ENCODE results near the gene AUH.
A peak's percentile ranks its signal among the peaks of the same experiment; 100 is the strongest.

Gene AUH

DNA sequence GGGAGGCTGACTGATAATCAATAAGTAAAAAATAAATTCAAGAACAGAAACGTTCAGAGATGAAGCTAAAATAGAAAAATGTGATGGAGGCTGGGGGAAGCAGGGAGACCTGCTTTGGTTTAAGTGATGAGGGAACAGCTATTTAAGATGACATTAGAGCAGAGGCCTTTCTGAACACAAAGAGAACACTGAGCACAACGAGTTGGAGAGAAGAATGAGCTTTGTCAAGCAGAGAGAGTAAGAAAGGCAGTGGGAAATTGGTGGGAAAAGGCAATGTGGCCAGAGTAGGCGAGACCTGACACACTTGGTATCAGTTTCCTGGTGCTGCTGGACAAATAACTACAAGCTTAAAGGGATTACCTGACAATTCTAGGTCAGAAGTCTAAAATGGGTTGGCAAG lies 20.0 kb downstream of the AUH start:
- no peak for DNase-seq (ENCODE audit: extremely low spot score, insufficient read length, low read depth)
- FAIRE-seq: no peak

DNA sequence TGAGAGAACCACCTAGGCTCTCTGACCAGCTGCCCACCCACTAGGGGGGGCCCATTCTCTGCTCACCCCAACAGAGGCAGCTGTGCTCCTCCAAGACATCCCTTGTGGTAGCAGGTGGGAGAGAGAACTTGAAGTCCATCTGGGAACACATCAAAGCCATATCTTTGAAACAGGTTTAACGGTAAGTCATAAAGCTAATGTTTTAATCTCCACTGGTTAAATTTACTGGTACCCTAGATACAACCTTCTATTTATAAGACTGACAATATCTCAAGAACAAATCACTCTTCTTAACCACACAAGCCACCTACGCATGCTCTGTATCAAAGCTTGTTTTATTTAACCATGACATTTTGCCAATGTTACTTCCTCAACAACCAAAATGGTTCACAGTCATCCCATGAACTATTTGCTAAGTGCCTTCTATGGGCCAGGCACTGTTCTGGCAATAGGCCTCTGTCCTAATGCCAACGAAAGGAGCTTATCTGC lies 20.4 kb downstream of the AUH start:
- DNase-seq (ENCODE audit: extremely low spot score, insufficient read length, low read depth): no peak
- no peak for FAIRE-seq

- no peak for FAIRE-seq
Measured at GRCh38 chr9:91340395-91340967, 21.2 kb downstream of the AUH start.

GRCh38 chr9:91338681-91339080 lies 23.0 kb downstream of the AUH start:
- FAIRE-seq: no peak
- DNase-seq (ENCODE audit: extremely low spot score, insufficient read length, low read depth): no peak

More at GRCh38 chr9:91340395-91340967, 21.2 kb downstream of the AUH start:
- DNase-seq (ENCODE audit: extremely low spot score, insufficient read length, low read depth): no peak

DNA sequence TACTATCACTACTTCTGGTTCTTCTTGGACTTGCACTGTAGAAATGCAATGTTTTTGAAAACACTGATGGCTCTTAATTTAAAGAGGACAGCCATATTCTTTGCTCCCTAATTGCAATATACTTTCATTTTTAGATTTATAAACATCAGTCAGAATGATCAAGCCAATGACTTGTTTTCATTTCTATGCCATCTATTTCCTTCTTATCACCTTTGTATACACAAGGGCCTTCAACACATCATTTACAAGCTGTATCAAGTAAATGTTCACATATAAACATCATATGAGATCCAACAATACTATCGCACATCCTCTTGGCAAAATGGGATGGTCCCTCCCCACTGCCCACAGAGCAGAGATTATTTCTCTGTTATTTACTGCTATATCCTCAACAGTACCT lies 24.9 kb downstream of the AUH start:
- no peak for DNase-seq (ENCODE audit: extremely low spot score, insufficient read length, low read depth)
- no peak for FAIRE-seq

GRCh38 chr9:91334053-91334452 lies 27.7 kb downstream of the AUH start:
- DNase-seq (ENCODE audit: extremely low spot score, insufficient read length, low read depth): no peak
- FAIRE-seq: no peak

DNA sequence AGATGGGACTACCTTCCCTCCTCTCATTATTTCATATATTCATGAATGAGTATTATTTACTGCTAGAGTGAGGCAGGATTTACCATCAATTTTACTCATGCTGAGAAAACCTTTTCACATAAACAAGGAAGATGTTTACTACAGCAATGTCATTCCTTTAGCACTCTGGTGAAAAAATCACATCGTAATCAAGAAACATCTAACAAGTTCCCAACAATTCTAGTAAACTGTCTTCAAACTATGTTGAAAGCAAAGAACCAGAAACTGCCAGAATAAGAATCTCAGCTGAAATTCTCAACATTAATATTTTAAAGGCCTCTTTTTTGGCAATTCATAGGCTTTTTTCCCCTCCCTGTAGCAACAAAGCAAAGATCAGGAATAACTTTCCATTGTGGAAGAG lies 28.2 kb downstream of the AUH start:
- DNase-seq (ENCODE audit: extremely low spot score, insufficient read length, low read depth) (no peak), FAIRE-seq (no peak)

DNA sequence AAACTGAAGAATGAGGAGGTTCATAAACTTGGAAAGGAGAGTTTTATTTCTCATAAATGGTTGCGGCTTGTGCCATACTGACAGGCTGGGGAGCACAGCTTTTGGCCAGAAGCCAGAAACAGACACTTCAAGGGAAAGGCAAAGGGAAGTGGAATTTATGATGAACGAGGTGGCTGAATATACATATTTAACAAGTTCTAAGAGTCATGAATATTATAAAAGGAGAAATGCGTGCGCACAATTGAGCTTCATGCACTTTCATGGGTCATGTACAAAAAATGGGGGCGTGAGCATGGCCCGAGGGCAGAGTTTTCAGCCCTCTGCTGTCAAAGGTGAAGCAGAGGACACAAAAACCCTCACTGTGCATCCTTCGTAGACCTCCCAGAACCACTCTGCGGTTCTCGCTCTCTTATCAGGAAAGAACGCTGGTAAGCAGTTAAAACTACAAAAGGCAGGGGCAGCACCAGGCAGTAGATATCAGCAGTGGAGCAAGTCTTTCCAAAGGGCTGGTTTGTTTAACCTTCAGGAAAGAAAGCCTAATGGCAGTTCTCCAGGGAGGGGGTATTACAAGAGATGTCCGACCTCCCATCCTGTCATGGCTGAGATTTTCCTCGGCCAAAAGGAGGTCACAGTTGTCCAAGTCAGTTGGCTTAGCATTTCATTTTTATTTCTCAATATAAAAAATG lies 29.0 kb downstream of the AUH start:
- no peak for DNase-seq (ENCODE audit: extremely low spot score, insufficient read length, low read depth)
- no peak for FAIRE-seq

DNA sequence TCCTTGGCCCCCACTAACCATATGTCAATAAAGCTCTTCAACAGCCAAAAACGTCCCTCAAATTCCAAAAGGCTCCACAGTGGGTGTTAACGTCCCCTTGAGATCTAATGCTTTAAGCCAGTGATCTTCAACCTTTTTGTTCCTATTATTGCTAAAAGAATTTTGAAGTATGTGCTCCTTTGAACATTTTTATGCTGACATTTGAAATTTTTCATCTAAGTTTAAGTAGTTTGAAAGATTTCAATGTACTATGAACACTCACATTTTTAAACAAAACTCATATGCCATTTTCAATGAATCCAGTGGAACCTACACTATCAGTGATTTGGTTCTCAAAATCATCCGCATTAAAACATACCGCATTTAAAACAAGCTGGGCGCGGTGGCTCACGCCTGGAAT lies 29.9 kb downstream of the AUH start:
- no peak for FAIRE-seq
- no peak for DNase-seq (ENCODE audit: extremely low spot score, insufficient read length, low read depth)

DNA sequence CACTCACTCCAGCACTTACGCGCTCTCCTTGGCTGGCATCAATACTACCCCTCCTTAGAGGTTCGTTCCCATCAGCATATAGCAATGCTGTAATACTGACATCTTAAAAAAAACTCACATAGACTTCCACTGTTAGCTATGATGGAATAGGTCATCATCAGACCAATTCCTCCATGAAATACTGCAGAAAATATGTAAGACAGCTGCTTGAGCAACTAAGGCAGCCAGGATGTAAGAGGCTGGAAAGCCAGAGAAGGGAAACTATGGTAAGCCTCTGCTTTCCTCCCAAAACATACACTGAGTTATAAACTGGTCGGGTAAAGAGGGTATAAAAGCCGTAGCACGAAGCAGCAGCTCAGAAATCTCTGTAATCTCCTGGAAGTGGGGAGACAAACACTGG lies 33.5 kb downstream of the AUH start:
- DNase-seq (ENCODE audit: extremely low spot score, insufficient read length, low read depth) (no peak), FAIRE-seq (no peak)

DNA sequence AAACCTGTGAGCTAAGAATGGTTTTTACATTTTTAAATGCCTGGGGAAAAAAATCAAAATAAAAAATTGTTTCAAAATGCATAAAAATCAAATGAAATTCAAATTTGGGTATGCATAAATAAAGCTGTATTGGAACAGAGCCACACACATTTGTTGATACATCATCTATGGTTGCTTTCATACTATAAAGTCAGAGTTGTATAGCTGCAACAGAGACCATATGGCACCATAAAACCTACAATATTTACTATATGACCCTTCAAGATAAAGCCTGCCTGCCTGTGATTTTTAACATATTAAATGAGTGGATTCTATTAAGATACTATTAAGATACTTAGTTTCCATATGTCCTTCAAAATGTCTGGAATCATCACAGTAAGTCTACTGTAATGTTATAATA lies 40.0 kb downstream of the AUH start:
- FAIRE-seq: no peak
- DNase-seq (ENCODE audit: extremely low spot score, insufficient read length, low read depth): no peak

DNA sequence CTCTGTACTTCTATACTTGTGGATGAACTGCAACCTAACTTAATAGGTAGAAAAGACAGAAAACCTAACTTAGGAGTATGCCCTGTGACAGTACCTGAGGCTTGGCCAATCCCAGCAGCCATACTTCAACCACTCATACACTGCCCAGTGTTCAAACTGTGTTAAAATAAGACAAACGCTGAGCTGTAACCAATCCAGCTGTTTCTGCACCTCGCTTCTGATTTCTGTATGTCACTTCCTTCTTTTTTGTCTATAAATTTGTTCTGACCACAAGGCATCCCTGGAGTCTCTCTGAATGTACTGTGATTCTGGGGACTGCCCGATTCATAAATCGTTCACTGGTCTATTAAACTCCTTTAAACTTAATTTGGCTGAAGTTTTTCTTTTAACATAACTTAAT lies 41.4 kb downstream of the AUH start:
- FAIRE-seq (no peak), DNase-seq (ENCODE audit: extremely low spot score, insufficient read length, low read depth) (no peak)

DNA sequence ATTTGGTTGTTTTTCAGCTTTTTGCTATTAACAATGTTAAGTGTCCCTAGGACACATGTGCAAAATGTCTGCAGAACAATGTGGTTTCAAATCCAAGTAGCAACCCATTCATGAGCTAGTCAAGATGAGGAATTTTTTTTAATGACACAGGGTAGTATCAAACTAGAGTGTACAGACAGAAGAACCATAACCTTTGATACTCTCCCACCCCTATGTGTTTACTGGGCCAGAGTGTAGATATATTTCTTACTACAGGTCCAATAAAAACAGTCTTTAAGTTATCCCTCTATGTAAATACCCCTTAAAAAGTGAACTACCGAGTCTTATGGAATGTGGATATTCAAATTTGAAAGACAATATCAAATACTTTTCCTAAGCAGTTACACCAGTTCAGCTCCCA lies 45.6 kb downstream of the AUH start:
- no peak for DNase-seq (ENCODE audit: extremely low spot score, insufficient read length, low read depth)

DNA sequence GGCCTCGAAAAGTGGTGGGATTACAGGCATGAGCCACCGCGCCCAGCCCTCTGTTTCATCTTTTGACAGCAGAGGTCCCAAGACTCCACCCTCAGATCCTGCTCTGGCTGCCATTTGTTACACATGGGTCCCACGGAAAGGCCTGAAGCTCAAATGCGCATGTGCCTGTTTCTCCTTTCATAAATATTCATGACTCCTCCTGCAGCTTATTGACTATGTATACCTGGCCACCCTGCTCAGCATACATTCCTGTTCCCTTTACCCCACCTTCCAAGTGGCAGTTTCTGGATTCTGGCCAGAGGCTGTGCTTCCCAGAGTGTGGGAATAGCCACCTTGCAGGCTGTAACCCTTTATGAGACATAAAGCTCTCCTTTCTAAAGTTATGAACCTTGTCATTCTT lies 46.5 kb downstream of the AUH start:
- no peak for FAIRE-seq
- DNase-seq (ENCODE audit: extremely low spot score, insufficient read length, low read depth): no peak

More for the DNA sequence above, 45.6 kb downstream of the AUH start:
- FAIRE-seq: no peak

- FAIRE-seq (no peak), DNase-seq (ENCODE audit: extremely low spot score, insufficient read length, low read depth) (no peak)
Measured at GRCh38 chr9:91312717-91313325, 48.9 kb downstream of the AUH start.

- DNase-seq (ENCODE audit: extremely low spot score, insufficient read length, low read depth): no peak
- peak; percentile 51 for FAIRE-seq
Measured at GRCh38 chr9:91310037-91310436, 51.7 kb downstream of the AUH start.

DNA sequence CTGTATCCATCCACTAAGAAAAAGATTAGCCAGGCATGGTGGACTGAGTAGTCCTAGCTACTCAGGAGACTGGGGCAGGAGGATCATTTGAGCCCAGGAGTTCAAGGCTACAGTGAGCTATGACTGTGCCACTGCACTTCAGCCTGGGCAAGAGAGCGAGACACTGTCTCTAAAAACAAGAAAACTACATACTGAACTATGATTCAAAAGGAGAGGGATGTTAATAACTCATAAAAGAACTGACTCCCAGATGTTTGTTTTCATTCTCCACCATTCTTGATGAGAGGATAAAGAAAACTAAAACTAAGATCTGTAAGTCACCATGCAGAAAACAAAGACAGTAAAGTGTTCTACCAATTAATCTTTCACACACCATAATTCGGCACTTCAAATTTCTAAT lies 53.5 kb downstream of the AUH start:
- FAIRE-seq (no peak), DNase-seq (ENCODE audit: extremely low spot score, insufficient read length, low read depth) (no peak)

GRCh38 chr9:91307279-91307678 lies 54.4 kb downstream of the AUH start:
- DNase-seq (ENCODE audit: extremely low spot score, insufficient read length, low read depth): no peak
- peak; percentile 83 for FAIRE-seq

GRCh38 chr9:91306296-91306630 lies 55.5 kb downstream of the AUH start:
- DNase-seq (ENCODE audit: extremely low spot score, insufficient read length, low read depth): no peak
- peak; percentile 15 for FAIRE-seq

- no peak for FAIRE-seq
- no peak for DNase-seq (ENCODE audit: extremely low spot score, insufficient read length, low read depth)
Measured at GRCh38 chr9:91305596-91306295, 56.0 kb downstream of the AUH start.

GRCh38 chr9:91303741-91304415 lies 57.8 kb downstream of the AUH start:
- no peak for DNase-seq (ENCODE audit: extremely low spot score, insufficient read length, low read depth)
- peak; percentile 39 for FAIRE-seq

All from GM18507 (cell line).